H1 (cell line): ENCODE measurements around the gene SMARCD1. TPM values are rescaled to one million over a fixed set of nuclear protein-coding genes. Genes with fewer than 3 reads are reported as not detected.

Experiments
- CTCF ChIA-PET: fragments of 300-600 bp; sonication (Branson Sonifier 250); formaldehyde crosslinking; loops from one replicate; lab custom pipeline; 2021; ENCODE audit not compliant: partially characterized antibody; lab: Charles Lee
- POLR2A ChIA-PET: fragments of 300-600 bp; sonication (Branson Sonifier 250); formaldehyde crosslinking; loops from one replicate; lab custom pipeline; 2021; ENCODE audit warnings: inconsistent platforms; ENCODE audit not compliant: partially characterized antibody; lab: Charles Lee
- DNase-seq, 2 experiments: peaks; one replicate each; pipeline versions ENCODE4 v3.0.0 to v3.0.0-alpha.2; 2010 to 2022; ENCODE audit warnings: low spot score in 2 of 2, low read depth in 1 of 2, mixed read lengths in 1 of 2
- FAIRE-seq: peaks from 2 replicates; lab custom pipeline; 2011; peaks lifted over from hg19 to GRCh38; lab: Jason Lieb, UNC
- H2AFZ ChIP-seq: 2 replicates; pipeline ENCODE4 v1.8.1; 2012; ENCODE audit warnings: low read length, inconsistent platforms
- H2AK5ac ChIP-seq: 2 replicates; pipeline ENCODE4 v1.6.1; 2013; ENCODE audit warnings: low read depth, low read length
- H2BK120ac ChIP-seq: replicated peaks from 2 replicates; pipeline ENCODE3; 2013; ENCODE audit warnings: low read depth, low read length, inconsistent platforms
- H2BK12ac ChIP-seq: 2 replicates; pipeline ENCODE4 v1.6.1; 2013; ENCODE audit warnings: low read depth, low read length
- H2BK15ac ChIP-seq: 2 replicates; pipeline ENCODE4 v1.6.1; 2013; ENCODE audit warnings: low read length
- H2BK20ac ChIP-seq: 2 replicates; pipeline ENCODE4 v1.6.1; 2013; ENCODE audit warnings: low read length
- H2BK5ac ChIP-seq: 2 replicates; pipeline ENCODE4 v1.6.1; 2013; ENCODE audit warnings: low read depth, low read length
- H3K14ac ChIP-seq: 2 replicates; pipeline ENCODE4 v1.6.1; 2013; ENCODE audit warnings: inconsistent platforms; ENCODE audit not compliant: insufficient read length
- H3K18ac ChIP-seq: 2 replicates; pipeline ENCODE4 v1.6.1; 2013; ENCODE audit warnings: low read length; ENCODE audit errors: extremely low read depth
- H3K23ac ChIP-seq: 2 replicates; pipeline ENCODE4 v1.6.1; 2013; ENCODE audit warnings: inconsistent platforms; ENCODE audit not compliant: insufficient read length
- H3K23me2 ChIP-seq: 2 replicates; pipeline ENCODE4 v1.6.1; 2013; ENCODE audit warnings: low read depth, low read length
- H3K27ac ChIP-seq: 2 replicates; pipeline ENCODE4 v1.6.1; 2011; ENCODE audit warnings: low read depth, low read length, inconsistent platforms
- H3K27me3 ChIP-seq, 4 experiments: replicated peaks in 1 of 4; 1 replicate in 1 of 4; 2 replicates in 3 of 4; pipeline versions ENCODE4 v1.6.1 to v1.8.1; 2011 to 2013; ENCODE audit warnings: low read length in 3 of 4, mild to moderate bottlenecking in 3 of 4, inconsistent platforms in 2 of 4, mixed read lengths in 2 of 4, moderate library complexity in 1 of 4; ENCODE audit not compliant: control insufficient read depth in 3 of 4, insufficient read depth in 3 of 4; ENCODE audit errors: extremely low read depth in 1 of 4
- H3K36me3 ChIP-seq, 4 experiments: 2 replicates each; pipeline versions ENCODE4 v1.6.1 to v1.8.1; 2011 to 2013; ENCODE audit warnings: mild to moderate bottlenecking in 4 of 4, low read length in 3 of 4, moderate library complexity in 2 of 4, control low read depth in 1 of 4, inconsistent platforms in 1 of 4; ENCODE audit not compliant: insufficient read depth in 4 of 4, control insufficient read depth in 2 of 4
- H3K4ac ChIP-seq: replicated peaks from 2 replicates; pipeline ENCODE3; 2013; ENCODE audit warnings: low read length, low read depth, mixed read lengths, inconsistent platforms; ENCODE audit not compliant: insufficient read length
- H3K4me1 ChIP-seq, 4 experiments: replicated peaks in 1 of 4; 1 replicate in 1 of 4; 2 replicates in 3 of 4; pipeline versions ENCODE4 v1.6.1 to v1.8.1; 2011 to 2013; ENCODE audit warnings: low read length in 3 of 4, inconsistent platforms in 2 of 4, mixed read lengths in 1 of 4; ENCODE audit not compliant: insufficient read depth in 4 of 4, control insufficient read depth in 3 of 4
- H3K4me2 ChIP-seq, 2 experiments: 2 replicates each; pipeline versions ENCODE4 v1.6.1 to v1.8.1; 2011 to 2013; ENCODE audit warnings: low read depth in 2 of 2, low read length in 2 of 2, control low read depth in 1 of 2, inconsistent platforms in 1 of 2, mild to moderate bottlenecking in 1 of 2; ENCODE audit not compliant: insufficient read depth in 1 of 2
- H3K4me3 ChIP-seq, 4 experiments: fragments of 200-600, 300-600 bp in 1 of 4; sonication (generic), shearing (Covaris generic), sonication (Bioruptor Twin) in 1 of 4; 2 replicates each; pipeline versions ENCODE4 v1.5.1 to v1.8.1; 2011 to 2016; ENCODE audit warnings: low read length in 4 of 4, low read depth in 3 of 4, control low read depth in 2 of 4, inconsistent platforms in 2 of 4, mild to moderate bottlenecking in 2 of 4, mixed read lengths in 1 of 4, moderate library complexity in 1 of 4; ENCODE audit not compliant: insufficient read depth in 2 of 4; ENCODE audit errors: extremely low read depth in 1 of 4
- H3K56ac ChIP-seq: replicated peaks from 2 replicates; pipeline ENCODE3; 2013; ENCODE audit warnings: low read depth, mild to moderate bottlenecking, mixed read lengths, low read length, inconsistent platforms; ENCODE audit not compliant: insufficient read length
- H3K79me1 ChIP-seq: 2 replicates; pipeline ENCODE4 v1.6.1; 2013; ENCODE audit warnings: low read depth, low read length, control low read depth
- H3K79me2 ChIP-seq, 2 experiments: 2 replicates each; pipeline versions ENCODE4 v1.6.1 to v1.8.1; 2012 to 2013; ENCODE audit warnings: low read length in 2 of 2, mild to moderate bottlenecking in 2 of 2, inconsistent platforms in 1 of 2; ENCODE audit not compliant: insufficient read depth in 2 of 2, control insufficient read depth in 1 of 2
- H3K9ac ChIP-seq, 4 experiments: replicated peaks in 1 of 4; 1 replicate in 1 of 4; 2 replicates in 3 of 4; pipeline versions ENCODE4 v1.6.1 to v1.8.1; 2011 to 2013; ENCODE audit warnings: low read depth in 3 of 4, low read length in 3 of 4, control low read depth in 2 of 4, mild to moderate bottlenecking in 2 of 4, moderate library complexity in 2 of 4, inconsistent platforms in 1 of 4; ENCODE audit errors: extremely low read depth in 1 of 4
- H3K9me3 ChIP-seq, 2 experiments: 2 replicates each; pipeline versions ENCODE4 v1.6.1 to v1.8.1; 2012 to 2013; ENCODE audit warnings: mild to moderate bottlenecking in 2 of 2, moderate library complexity in 2 of 2, control low read depth in 1 of 2, inconsistent platforms in 1 of 2, low read depth in 1 of 2, low read length in 1 of 2, mixed read lengths in 1 of 2; ENCODE audit not compliant: insufficient read depth in 2 of 2
- H4K20me1 ChIP-seq, 2 experiments: replicated peaks in 1 of 2; 2 replicates each; pipeline versions ENCODE3 to v1.8.1; 2011 to 2013; ENCODE audit warnings: inconsistent platforms in 2 of 2, low read length in 2 of 2, mild to moderate bottlenecking in 1 of 2; ENCODE audit not compliant: insufficient read depth in 2 of 2, control insufficient read depth in 1 of 2
- H4K5ac ChIP-seq: 2 replicates; pipeline ENCODE4 v1.6.1; 2013; ENCODE audit warnings: low read length, low read depth, mixed read lengths, inconsistent platforms; ENCODE audit not compliant: insufficient read length
- H4K8ac ChIP-seq: 2 replicates; pipeline ENCODE4 v1.8.0; 2013; ENCODE audit warnings: mild to moderate bottlenecking, moderate library complexity, low read length, inconsistent platforms; ENCODE audit not compliant: insufficient read depth; ENCODE audit errors: extremely low read depth
- H4K91ac ChIP-seq: replicated peaks from 2 replicates; pipeline ENCODE3; 2013; ENCODE audit warnings: low read length, mixed read lengths, inconsistent platforms; ENCODE audit not compliant: insufficient read length
- ASH2L ChIP-seq: fragments of 200-600, 300-600 bp; sonication (generic); IDR thresholded peaks from one replicate; pipeline ENCODE4 v1.7.1; 2017; ENCODE audit warnings: low read length
- CBX8 ChIP-seq: fragments of 300-800, 300-1000 bp; sonication (generic); IDR thresholded peaks from 2 replicates; pipeline ENCODE4 v1.7.1; 2016; ENCODE audit warnings: low read depth, low read length, borderline replicate concordance
- CHD1 ChIP-seq: IDR thresholded peaks from 2 replicates; pipeline ENCODE4 v1.6.1; 2012; ENCODE audit warnings: low read depth, low read length, improper control_type of control experiment
- EZH2 ChIP-seq: fragments of 200-600 bp; sonication (generic); IDR thresholded peaks from 2 replicates; pipeline ENCODE4 v1.7.1; 2012; ENCODE audit warnings: low read depth, mild to moderate bottlenecking, moderate library complexity, low read length, inconsistent platforms; ENCODE audit not compliant: severe bottlenecking
- JUND ChIP-seq: IDR thresholded peaks from 2 replicates; pipeline ENCODE4 v1.6.1; 2011; ENCODE audit warnings: mild to moderate bottlenecking, improper control_type of control experiment, low read length
- KDM4A ChIP-seq: IDR thresholded peaks from one replicate; pipeline ENCODE4 v1.7.1; 2012; ENCODE audit warnings: low read depth, mild to moderate bottlenecking, moderate library complexity, low read length, inconsistent platforms; ENCODE audit not compliant: severe bottlenecking
- MAX ChIP-seq: IDR thresholded peaks from 2 replicates; pipeline ENCODE4 v1.6.1; 2012; ENCODE audit warnings: inconsistent platforms
- NRF1 ChIP-seq: IDR thresholded peaks from 2 replicates; pipeline ENCODE4 v1.6.1; 2011; ENCODE audit warnings: mild to moderate bottlenecking, low read depth, low read length, improper control_type of control experiment
- PHF8 ChIP-seq: fragments of 200-600 bp; sonication (generic); conservative IDR thresholded peaks from 2 replicates; pipeline ENCODE4 v1.7.1; 2012; ENCODE audit warnings: low read depth, mild to moderate bottlenecking, inconsistent platforms, low read length, moderate library complexity
- POLR2A ChIP-seq, 2 experiments: IDR thresholded peaks; 1 replicate in 1 of 2; 2 replicates in 1 of 2; pipeline ENCODE4 v1.6.1; 2011; ENCODE audit warnings: low read depth in 2 of 2, low read length in 2 of 2, mild to moderate bottlenecking in 2 of 2; ENCODE audit errors: control extremely low read depth in 1 of 2
- RBBP5 ChIP-seq: IDR thresholded peaks from 2 replicates; pipeline ENCODE4 v1.7.1; 2012; ENCODE audit warnings: low read depth, mild to moderate bottlenecking, inconsistent platforms, low read length, moderate library complexity, borderline replicate concordance
- RXRA ChIP-seq: IDR thresholded peaks from 2 replicates; pipeline ENCODE4 v1.6.1; 2011; ENCODE audit warnings: low read depth, mild to moderate bottlenecking, low read length, moderate library complexity; ENCODE audit not compliant: insufficient read depth
- SP1 ChIP-seq: IDR thresholded peaks from 2 replicates; pipeline ENCODE4 v1.6.1; 2011; ENCODE audit warnings: low read depth, low read length
- SP4 ChIP-seq: IDR thresholded peaks from 2 replicates; pipeline ENCODE4 v1.6.1; 2012; ENCODE audit warnings: low read length, inconsistent platforms
- TCF12 ChIP-seq: IDR thresholded peaks from 2 replicates; pipeline ENCODE4 v1.6.1; 2011; ENCODE audit warnings: low read depth, mild to moderate bottlenecking, low read length
- WGBS, 2 experiments: shearing (Covaris generic) in 1 of 2; methylation state at CpG; one replicate each; pipeline versions ENCODE4 v1.1.6 to v1.1.7; 2013 to 2015; ENCODE audit warnings: low lambda C conversion rate in 2 of 2, mixed read lengths in 2 of 2, inconsistent platforms in 1 of 2, low coverage in 1 of 2, missing lambda C conversion rate in 1 of 2; ENCODE audit not compliant: insufficient replicate concordance in 2 of 2, insufficient coverage in 1 of 2, insufficient read length in 1 of 2; ENCODE audit errors: extremely low coverage in 1 of 2, missing lambda C conversion rate in 1 of 2; 5-methylcytosine and 5-hydroxymethylcytosine counted together
- polyA plus RNA-seq, 7 experiments: library from polyadenylated mRNA; depleted of rRNA in 3 of 7; stranded (reverse) in 5 of 7; unstranded in 2 of 7; fragments of >200 nt in 5 of 7; fragments of 200-250 nt in 2 of 7; gene quantifications; 1 replicate in 5 of 7; 2 replicates in 1 of 7; 4 replicates in 1 of 7; pipeline versions ENCODE4 v1.2.1 to v1.2.3, GENCODE V29; 2011 to 2013; ENCODE audit warnings: missing spikeins in 2 of 7, mixed read lengths in 2 of 7
- total RNA-seq: library from RNA; stranded (reverse); fragmentation: NEBNext Ultra II Directional; extraction: Animal tissue kit (Norgen Biotek cat#: 25700); gene quantifications from 2 replicates; pipeline ENCODE4 v1.2.1, GENCODE V29; 2021

Gene SMARCD1
- total and polyA plus RNA-seq, 2 of the 8 experiments (the other 6 are each of a cell fraction or from before 2014, with no cell fraction given), result 128 to 130 TPM

GRCh38 chr12:50079771-50080170 is 5.4 kb upstream of the SMARCD1 start:
- Histone ChIP-seq H2BK15ac (no peak overlapping the region), H3K23me2 (peaks cover 3% of the 10 kb centered on the region), H2BK5ac (no peak overlapping the region), H3K79me2 (peaks cover 0 to 3% of the 10 kb centered on the region in 2 experiments; a peak in 1 of 4 replicates), H3K14ac (no peak overlapping the region), H2BK12ac (no peak overlapping the region), H3K79me1 (no peaks in the 10 kb centered on the region), H3K36me3 (no peaks in the 10 kb centered on the region), H3K4me2 (no peak overlapping the region), H3K23ac (no peak overlapping the region), H3K4me1 (peaks cover 0 to 8% (median under 1%) of the 10 kb centered on the region in 4 experiments; a peak in 2 of 7 replicates), H3K27ac (no peak overlapping the region), H3K9me3 (no peaks in the 10 kb centered on the region), H3K27me3 (peaks cover 0 to 15% (median 9%) of the 10 kb centered on the region in 4 experiments; a peak in 5 of 7 replicates), H3K56ac (no peak overlapping the region), H4K8ac (no peak overlapping the region), H4K91ac (no peak overlapping the region), H2BK120ac (no peak overlapping the region), H4K20me1 (no peaks in the 10 kb centered on the region), H3K4me3 (no peak overlapping the region), H4K5ac (no peak overlapping the region), H2BK20ac (no peak overlapping the region), H2AK5ac (no peak overlapping the region), H3K18ac (no peak overlapping the region), H3K4ac (no peak overlapping the region), H2AFZ (no peak overlapping the region), H3K9ac (no peak overlapping the region)
- ChIA-PET CTCF (interaction anchor here (0.7 to 27.3 kb wide), 8 partner anchors 9 to 773 kb away, joined by 3 to 625 read pairs (median 4); partner anchors contain the start of genes AQP6, COX14 and GPD1), POLR2A (interaction anchor here (1.6 to 1.7 kb wide), 3 partner anchors 8 to 87 kb away, joined by 4 to 6 read pairs (median 4); partner anchors contain the start of gene CERS5)
- no peak for FAIRE-seq
- 90% methylated on average over 4 of the region's 5 CpGs; no CpG with 5 or more reads in 1 of the 2 experiments for WGBS, 2 experiments
- DNase-seq, result no peak
- TF ChIP-seq SP1 (no peak), ASH2L (no peak), NRF1 (no peak), TCF12 (no peak), CBX8 (no peak), KDM4A (no peak), RBBP5 (no peak), POLR2A (IDR thresholded peaks at IDR 0.05; ENCODE audit: control extremely low read depth in 1 of 2, low read depth in 2 of 2, low read length in 2 of 2) (no peak), JUND (no peak), MAX (no peak), SP4 (no peak), EZH2 (no peak), PHF8 (no peak), CHD1 (no peak), RXRA (no peak)
